GM12878 (cell line): ENCODE data around the gene TEC. TPM values are rescaled to one million over a fixed set of nuclear protein-coding genes. Genes with fewer than 3 reads are reported as not detected.

ENCODE experiments used
- BACH1 ChIP-seq: fragments of 450-650 bp; IDR thresholded peaks from 2 replicates; pipeline ENCODE4 v1.6.1; 2017; ENCODE audit warnings: mild to moderate bottlenecking, borderline replicate concordance
- BCL11A ChIP-seq: IDR thresholded peaks from 2 replicates; pipeline ENCODE4 v1.6.1; 2011; ENCODE audit warnings: low read depth, low read length
- BRCA1 ChIP-seq: IDR thresholded peaks from 2 replicates; pipeline ENCODE4 v1.6.1; 2011; ENCODE audit warnings: low read depth, low read length, improper control_type of control experiment
- CEBPB ChIP-seq, 2 experiments: fragments of 150-350 bp in 1 of 2; IDR thresholded peaks; 2 replicates each; pipeline ENCODE4 v1.6.1; 2012 to 2014; ENCODE audit warnings: low read depth in 2 of 2, low read length in 2 of 2, borderline replicate concordance in 1 of 2, inconsistent platforms in 1 of 2
- CHD1 ChIP-seq: IDR thresholded peaks from 2 replicates; pipeline ENCODE4 v1.6.1; 2012; ENCODE audit warnings: low read depth, low read length, improper control_type of control experiment
- CTCF ChIP-seq, 3 experiments: IDR thresholded peaks in 2 of 3; conservative IDR thresholded peaks in 1 of 3; 2 replicates each; pipeline ENCODE4 v1.5.1; 2011; ENCODE audit warnings: low read depth in 3 of 3, low read length in 3 of 3, mild to moderate bottlenecking in 3 of 3, control low read depth in 2 of 3, moderate library complexity in 2 of 3, inconsistent platforms in 1 of 3, mixed read lengths in 1 of 3; ENCODE audit not compliant: control insufficient read depth in 2 of 3, insufficient read depth in 1 of 3; ENCODE audit errors: extremely low read depth in 1 of 3
- ESRRA ChIP-seq: IDR thresholded peaks from 2 replicates; pipeline ENCODE4 v1.6.1; 2012; ENCODE audit warnings: mild to moderate bottlenecking, low read length, improper control_type of control experiment
- GABPA ChIP-seq: IDR thresholded peaks from 2 replicates; pipeline ENCODE4 v1.6.1; 2014; ENCODE audit warnings: antibody characterized with exemption, low read depth, mild to moderate bottlenecking, inconsistent platforms
- IRF4 ChIP-seq: IDR thresholded peaks from 2 replicates; pipeline ENCODE4 v1.6.1; 2011; ENCODE audit warnings: low read depth, low read length
- KDM1A ChIP-seq: fragments of 200-600 bp; sonication (generic); IDR thresholded peaks from 2 replicates; pipeline ENCODE4 v1.6.1; 2016; ENCODE audit warnings: borderline replicate concordance
- MAX ChIP-seq: IDR thresholded peaks from 2 replicates; pipeline ENCODE4 v1.6.1; 2012; ENCODE audit warnings: low read depth, low read length, improper control_type of control experiment
- MEF2A ChIP-seq: IDR thresholded peaks from 2 replicates; pipeline ENCODE4 v1.6.1; 2011; ENCODE audit warnings: low read depth, mild to moderate bottlenecking, low read length, moderate library complexity; ENCODE audit not compliant: insufficient read depth
- MTA2 ChIP-seq: fragments of 450-650 bp; IDR thresholded peaks from 2 replicates; pipeline ENCODE4 v1.6.1; 2016; ENCODE audit warnings: low read depth, mild to moderate bottlenecking, moderate library complexity
- NBN ChIP-seq: fragments of 450-650 bp; IDR thresholded peaks from 2 replicates; pipeline ENCODE4 v1.6.1; 2016
- NR2C1 ChIP-seq: fragments of 450-650 bp; IDR thresholded peaks from 2 replicates; pipeline ENCODE4 v1.6.1; 2017; ENCODE audit warnings: antibody characterized with exemption, mild to moderate bottlenecking, moderate library complexity
- PAX5 ChIP-seq: IDR thresholded peaks from 2 replicates; pipeline ENCODE4 v1.6.1; 2011; ENCODE audit warnings: low read depth, low read length, borderline replicate concordance
- PML ChIP-seq: IDR thresholded peaks from 2 replicates; pipeline ENCODE4 v1.6.1; 2012; ENCODE audit warnings: low read length, inconsistent platforms
- REST ChIP-seq: IDR thresholded peaks from 2 replicates; pipeline ENCODE4 v1.6.1; 2012; ENCODE audit warnings: mild to moderate bottlenecking, low read depth, low read length
- SMAD1 ChIP-seq: fragments of 450-650 bp; IDR thresholded peaks from 2 replicates; pipeline ENCODE4 v1.6.1; 2018; ENCODE audit warnings: mild to moderate bottlenecking, low read depth; ENCODE audit not compliant: partially characterized antibody
- SUZ12 ChIP-seq: fragments of 200-600 bp; sonication (generic); IDR thresholded peaks from one replicate; pipeline ENCODE4 v1.6.1; 2018; ENCODE audit warnings: antibody characterized with exemption, mild to moderate bottlenecking; ENCODE audit not compliant: unreplicated experiment
- TAF1 ChIP-seq: IDR thresholded peaks from 2 replicates; pipeline ENCODE4 v1.6.1; 2011; ENCODE audit warnings: mild to moderate bottlenecking, low read depth, low read length, borderline replicate concordance
- TARDBP ChIP-seq: IDR thresholded peaks from 2 replicates; pipeline ENCODE4 v1.6.1; 2016; ENCODE audit warnings: borderline replicate concordance
- ZBTB11 ChIP-seq: fragments of 450-650 bp; formaldehyde crosslinking; IDR thresholded peaks from 2 replicates; pipeline ENCODE4 v1.5.0; 2022; ENCODE audit warnings: mild to moderate bottlenecking, missing genetic modification characterization
- ZNF217 ChIP-seq: fragments of 450-650 bp; IDR thresholded peaks from 2 replicates; pipeline ENCODE4 v1.6.1; 2017; ENCODE audit warnings: antibody characterized with exemption, mild to moderate bottlenecking
- polyA plus RNA-seq, 11 experiments: library from polyadenylated mRNA; depleted of rRNA in 4 of 11; unstranded in 6 of 11; stranded (reverse) in 5 of 11; fragments of >200 nt; fragmentation: Nextera tagmentation in 4 of 11; fragmentation: Illumina TruSeq in 1 of 11; extraction: Ambion mirVana in 4 of 11; extraction: Trizol in 1 of 11; gene quantifications; 1 replicate in 1 of 11; 2 replicates in 10 of 11; pipeline versions ENCODE4 v1.2.1 to v1.2.3, GENCODE V29; 2011 to 2016; ENCODE audit warnings: inconsistent platforms in 2 of 11, missing spikeins in 2 of 11, low read depth in 1 of 11
- total RNA-seq, 4 experiments: library from RNA; depleted of rRNA in 3 of 4; stranded (reverse); fragments of >200 nt in 3 of 4; fragmentation: Illumina TruSeq in 1 of 4; extraction: Trizol in 1 of 4; gene quantifications; 2 replicates each; pipeline versions ENCODE4 v1.2.1 to v1.2.3, GENCODE V29; 2013 to 2021

The TEC gene
- total and polyA plus RNA-seq, 10 of the 15 experiments (the other 5 are each of a cell fraction or from before 2014, with no cell fraction given): 7.4 to 27.2 (median 17.1) TPM

- TF ChIP-seq REST (no peak), CHD1 (no peak), CTCF (IDR thresholded peaks at IDR 0.05 in 2 of 3, conservative IDR thresholded peaks at IDR 0.05 in 1 of 3; ENCODE audit: control insufficient read depth in 2 of 3, extremely low read depth in 1 of 3, insufficient read depth in 1 of 3, low read depth in 3 of 3, low read length in 3 of 3) (no peak), TARDBP (no peak), BACH1 (no peak), MEF2A (peak; percentile 27; the same call in 1 of the 2 replicates), CEBPB (IDR thresholded peaks at IDR 0.05; ENCODE audit: borderline replicate concordance in 1 of 2, low read depth in 2 of 2, low read length in 2 of 2) (no peak), ZBTB11 (no peak), GABPA (no peak), PAX5 (no peak), ZNF217 (no peak), NBN (0 out of 2 replicates have a peak, but pooled peaks have one; percentile 17), MTA2 (no peak), PML (0 out of 2 replicates have a peak, but pooled peaks have one; percentile 41), IRF4 (peak; percentile 66; the same call in 1 of the 2 replicates), TAF1 (no peak), ESRRA (no peak), SUZ12 (no peak), BCL11A (no peak), MAX (no peak), KDM1A (no peak), BRCA1 (no peak), SMAD1 (no peak), NR2C1 (no peak)
Measured at GRCh38 chr4:48270951-48271473, 1.4 kb upstream of the TEC start (continued).
